A549 (cell line): ENCODE data around the gene PRKCE. TPM values are rescaled to one million over a fixed set of nuclear protein-coding genes. Genes with fewer than 3 reads are reported as not detected.

Experiments
- ATAC-seq, 2 experiments: fragments of 200-7000 bp in 1 of 2; fragments of >200 bp in 1 of 2; cut with Nextera tagmentation in 1 of 2; cut with Tn5 transposase in 1 of 2; 3 replicates each; pipeline versions ENCODE4 v1.8.0 to v1.9.1; 2018 to 2020; ENCODE audit warnings: mild to moderate bottlenecking in 1 of 2, moderate library complexity in 1 of 2
- CTCF ChIA-PET: fragments of 300-600 bp; sonication (Branson Sonifier 250); formaldehyde crosslinking; extraction: SDS; loops from one replicate; lab custom pipeline; 2021; ENCODE audit warnings: antibody characterized with exemption, inconsistent platforms; lab: Yijun Ruan, JAX
- POLR2A ChIA-PET: fragments of 350-600 bp; formaldehyde crosslinking; extraction: SDS; loops from one replicate; lab custom pipeline; 2021; ENCODE audit warnings: antibody characterized with exemption, inconsistent platforms; lab: Yijun Ruan, JAX
- DNase-seq, 2 experiments: peaks; one replicate each; pipeline versions ENCODE4 v3.0.0 to v3.0.0-alpha.2; 2011 to 2016; ENCODE audit warnings: low read depth in 1 of 2, low spot score in 1 of 2
- FAIRE-seq: peaks from 2 replicates; lab custom pipeline; 2011; peaks lifted over from hg19 to GRCh38; lab: Jason Lieb, UNC
- H3K27ac ChIP-seq, 2 experiments: fragments of >200 bp; sonication (Bioruptor Twin); formaldehyde crosslinking; 3 replicates each; pipeline ENCODE4 v1.5.1; 2016 to 2017
- H3K4me1 ChIP-seq: fragments of >200 bp; sonication (Bioruptor Twin); formaldehyde crosslinking; 3 replicates; pipeline ENCODE4 v1.6.1; 2016
- H3K4me2 ChIP-seq: fragments of >200 bp; sonication (Bioruptor Twin); formaldehyde crosslinking; 3 replicates; pipeline ENCODE4 v1.6.1; 2016
- H3K4me3 ChIP-seq: fragments of >200 bp; sonication (Bioruptor Twin); formaldehyde crosslinking; 3 replicates; pipeline ENCODE4 v1.5.1; 2016
- H3K9me3 ChIP-seq: fragments of >200 bp; sonication (Bioruptor Twin); formaldehyde crosslinking; 3 replicates; pipeline ENCODE4 v1.6.1; 2016
- BCL3 ChIP-seq: fragments of >200 bp; sonication (Bioruptor Twin); formaldehyde crosslinking; IDR thresholded peaks from 3 replicates; pipeline ENCODE4 v1.6.1; 2016
- CBX2 ChIP-seq: fragments of 200-600 bp; sonication (generic); IDR thresholded peaks from 2 replicates; pipeline ENCODE4 v1.6.1; 2016; ENCODE audit warnings: low read depth, mild to moderate bottlenecking, borderline replicate concordance
- CEBPB ChIP-seq, 2 experiments: fragments of >200 bp in 1 of 2; sonication (Bioruptor Twin) in 1 of 2; formaldehyde crosslinking in 1 of 2; IDR thresholded peaks; 2 replicates each; pipeline ENCODE4 v1.6.1; 2012 to 2016
- CHD2 ChIP-seq: fragments of 150-350 bp; IDR thresholded peaks from 2 replicates; pipeline ENCODE4 v1.6.1; 2014; ENCODE audit warnings: low read length; ENCODE audit not compliant: partially characterized antibody
- CHD4 ChIP-seq: fragments of 200-600 bp; sonication (generic); IDR thresholded peaks from 2 replicates; pipeline ENCODE4 v1.6.1; 2016; ENCODE audit warnings: antibody characterized with exemption, mild to moderate bottlenecking, borderline replicate concordance
- CTCF ChIP-seq: fragments of >200 bp; sonication (Bioruptor Twin); formaldehyde crosslinking; IDR thresholded peaks from 3 replicates; pipeline ENCODE4 v1.5.1; 2016
- E2F6 ChIP-seq: IDR thresholded peaks from 2 replicates; pipeline ENCODE4 v1.6.1; 2012; ENCODE audit warnings: low read depth, borderline replicate concordance
- EP300 ChIP-seq, 2 experiments: fragments of >200 bp; sonication (Bioruptor Twin); formaldehyde crosslinking; IDR thresholded peaks; 2 replicates in 1 of 2; 3 replicates in 1 of 2; pipeline ENCODE4 v1.6.1; 2016 to 2017
- FOSL2 ChIP-seq, 2 experiments: fragments of 450-650 bp in 1 of 2; fragments of >200 bp in 1 of 2; sonication (Bioruptor Twin) in 1 of 2; formaldehyde crosslinking; IDR thresholded peaks; 2 replicates each; pipeline versions ENCODE4 v1.5.0 to v1.6.1; 2016 to 2020; ENCODE audit warnings: mild to moderate bottlenecking in 1 of 2, moderate library complexity in 1 of 2
- FOXS1 ChIP-seq: fragments of 250-450 bp; sonication (Bioruptor Pico); IDR thresholded peaks from 2 replicates; pipeline ENCODE4 v1.5.0; 2020; ENCODE audit warnings: mild to moderate bottlenecking, moderate library complexity
- GATA3 ChIP-seq: IDR thresholded peaks from 2 replicates; pipeline ENCODE4 v1.6.1; 2012; ENCODE audit warnings: borderline replicate concordance
- HEYL ChIP-seq: fragments of 250-450 bp; sonication (Bioruptor Pico); IDR thresholded peaks from 2 replicates; pipeline ENCODE4 v1.8.0; 2021; ENCODE audit warnings: mild to moderate bottlenecking, moderate library complexity
- JUN ChIP-seq, 2 experiments: fragments of >200 bp; sonication (Bioruptor Twin); formaldehyde crosslinking; IDR thresholded peaks; 2 replicates in 1 of 2; 3 replicates in 1 of 2; pipeline ENCODE4 v1.6.1; 2016 to 2017
- JUNB ChIP-seq: fragments of >200 bp; sonication (Bioruptor Twin); formaldehyde crosslinking; IDR thresholded peaks from 2 replicates; pipeline ENCODE4 v1.6.1; 2016
- MAX ChIP-seq: IDR thresholded peaks from 2 replicates; pipeline ENCODE4 v1.6.1; 2012
- POLR2A ChIP-seq: IDR thresholded peaks from 2 replicates; pipeline ENCODE4 v1.6.1; 2012; ENCODE audit warnings: mild to moderate bottlenecking, low read length
- RAD21 ChIP-seq, 2 experiments: fragments of >200 bp in 1 of 2; sonication (Bioruptor Twin) in 1 of 2; formaldehyde crosslinking in 1 of 2; IDR thresholded peaks in 1 of 2; conservative IDR thresholded peaks in 1 of 2; 2 replicates in 1 of 2; 3 replicates in 1 of 2; pipeline ENCODE4 v1.6.1; 2012 to 2018; ENCODE audit warnings: inconsistent platforms in 1 of 2
- RARB ChIP-seq: fragments of 250-450 bp; sonication (Bioruptor Pico); IDR thresholded peaks from 2 replicates; pipeline ENCODE4 v1.8.0; 2021; ENCODE audit warnings: mild to moderate bottlenecking, moderate library complexity
- REST ChIP-seq: fragments of 200-600 bp; sonication (generic); IDR thresholded peaks from 2 replicates; pipeline ENCODE4 v1.6.1; 2016; ENCODE audit warnings: antibody characterized with exemption, mild to moderate bottlenecking, moderate library complexity
- SMC3 ChIP-seq: fragments of >200 bp; sonication (Bioruptor Twin); formaldehyde crosslinking; IDR thresholded peaks from 3 replicates; pipeline ENCODE4 v1.6.1; 2018; ENCODE audit warnings: inconsistent platforms
- TFCP2L1 ChIP-seq: fragments of 250-450 bp; sonication (Bioruptor Pico); IDR thresholded peaks from 2 replicates; pipeline ENCODE4 v1.5.0; 2021; ENCODE audit warnings: mild to moderate bottlenecking
- USF2 ChIP-seq: fragments of 450-650 bp; IDR thresholded peaks from 2 replicates; pipeline ENCODE4 v1.6.1; 2014; ENCODE audit warnings: antibody characterized with exemption
- ZC3H11A ChIP-seq: fragments of 450-650 bp; IDR thresholded peaks from 2 replicates; pipeline ENCODE4 v1.6.1; 2014; ENCODE audit warnings: antibody characterized with exemption, mild to moderate bottlenecking
- ZNF302 ChIP-seq: fragments of 250-450 bp; sonication (Bioruptor Pico); IDR thresholded peaks from 2 replicates; pipeline ENCODE4 v1.9.0; 2021; ENCODE audit warnings: inconsistent platforms, mild to moderate bottlenecking, moderate library complexity
- WGBS: methylation state at CpG from one replicate; pipeline ENCODE4 v1.1.6; 2017; ENCODE audit errors: missing lambda C conversion rate; 5-methylcytosine and 5-hydroxymethylcytosine counted together
- polyA plus RNA-seq, 4 experiments: library from polyadenylated mRNA; depleted of rRNA in 3 of 4; stranded (reverse); fragments of >200 nt; fragmentation: RNase III in 1 of 4; extraction: RNeasy Plus Mini Kit Qiagen cat#74134 plus additional on column Dnase treatment in 1 of 4; gene quantifications; 2 replicates in 3 of 4; 3 replicates in 1 of 4; pipeline ENCODE4 v1.2.3, GENCODE V29; 2011 to 2017

The PRKCE gene
- polyA plus RNA-seq, 2 of the 4 experiments (the other 2 are of a cell fraction) = 11.5 to 12.0 TPM

GRCh38 chr2:45962177-45962921 lies 310.9 kb downstream of the PRKCE start (continued):
- no peak for TF ChIP-seq USF2
- TF ChIP-seq CTCF = no peak
- TF ChIP-seq, all 56 proteins: peak for 3

- CTCF ChIA-PET = interaction anchor here (0.8 to 4.7 kb wide), 9 partner anchors 8 to 379 kb away, joined by 3 to 21 read pairs (median 4); no protein-coding TSS in a partner anchor
- Histone ChIP-seq H3K4me3 (no peak overlapping the region), H3K27ac (peak overlapping the region; percentile 70 to 81), H3K4me2 (peak overlapping the region; percentile 82), H3K9me3 (no peaks in the 10 kb centered on the region; the same call in 2 of the 3 replicates), H3K4me1 (peaks cover 68% of the 10 kb centered on the region)
- TF ChIP-seq ZNF302 (no peak), E2F6 (peak; percentile 26; the same call in 1 of the 2 replicates), ZC3H11A (no peak)
- FAIRE-seq (no peak), DNase-seq (peak in 1 of 2 experiments; percentile 69), ATAC-seq (peak; percentile 32 to 55; a peak in 5 of 6 replicates)
- POLR2A ChIA-PET = interaction anchor here (1.1 to 2.7 kb wide), 2 partner anchors 28 to 29 kb away, joined by 4 to 15 read pairs; no protein-coding TSS in a partner anchor
- 30% methylated on average over 7 of the region's 7 CpGs for WGBS
These were observed 312.3 kb downstream of the PRKCE start for GRCh38 chr2:45963816-45964215.

- POLR2A ChIA-PET = interaction anchor here (0.7 to 2.7 kb wide), 3 partner anchors 18 to 28 kb away, joined by 3 to 15 read pairs (median 4); no protein-coding TSS in a partner anchor
- peak; percentile 82 to 87 for ATAC-seq
- peak; percentile 72 to 94 for DNase-seq
- Histone ChIP-seq H3K4me2 (peak overlapping the region; percentile 82), H3K27ac (peak overlapping the region; percentile 70 to 81), H3K4me1 (peaks cover 62% of the 10 kb centered on the region), H3K9me3 (no peaks in the 10 kb centered on the region; the same call in 2 of the 3 replicates), H3K4me3 (no peak overlapping the region)
- 2% methylated on average over 6 of the region's 6 CpGs for WGBS
- CTCF ChIA-PET = interaction anchor here (0.6 to 4.7 kb wide), 10 partner anchors 9 to 491 kb away, joined by 3 to 21 read pairs (median 4); no protein-coding TSS in a partner anchor
- FAIRE-seq = peak; percentile 86
- TF ChIP-seq SMC3 = peak; percentile 56; the same call in 2 of the 3 replicates
- no peak for TF ChIP-seq HEYL (CRISPR knock-in tag)
- TF ChIP-seq CHD2 = no peak
- TF ChIP-seq JUN (IDR thresholded peaks at IDR 0.05) = peak; percentile 47 to 90; a peak in 4 of 5 replicates
- TF ChIP-seq BCL3 = peak; percentile 79; the same call in 1 of the 3 replicates
- TF ChIP-seq JUNB = peak; percentile 96
- TF ChIP-seq RAD21 (conservative IDR thresholded peaks at IDR 0.05 in 1 of 2, IDR thresholded peaks at IDR 0.05 in 1 of 2) = peak; percentile 26 to 44; a peak in 2 of 5 replicates
- no peak for TF ChIP-seq CBX2
- peak; percentile 63 to 88 for TF ChIP-seq CEBPB (IDR thresholded peaks at IDR 0.05)
- peak; percentile 95 for TF ChIP-seq MAX
- TF ChIP-seq FOXS1 = no peak
- TF ChIP-seq RARB (CRISPR knock-in tag) = no peak
- TF ChIP-seq CHD4 = no peak
- TF ChIP-seq REST = no peak
- TF ChIP-seq POLR2A = no peak
- peak; percentile 87 for TF ChIP-seq FOSL2 (IDR thresholded peaks at IDR 0.05)
- TF ChIP-seq FOSL2 (CRISPR knock-in tag; IDR thresholded peaks at IDR 0.05) = peak; percentile 95
- peak; percentile 92 for TF ChIP-seq GATA3
- peak; percentile 57 to 78; a peak in 2 of 5 replicates for TF ChIP-seq EP300 (IDR thresholded peaks at IDR 0.05)
- TF ChIP-seq TFCP2L1 (CRISPR knock-in tag) = no peak
These were observed 312.9 kb downstream of the PRKCE start for GRCh38 chr2:45964223-45964841.
